22Rv1 (cell line): ENCODE measurements around the gene TUFT1.

Source experiments
- H3K27ac ChIP-seq: fragments of 450-650 bp; 2 replicates; pipeline ENCODE4 v1.5.1; 2017
- CTCF ChIP-seq: fragments of 450-650 bp; IDR thresholded peaks from 2 replicates; pipeline ENCODE4 v1.5.1; 2017; ENCODE audit warnings: mild to moderate bottlenecking
- ZFX ChIP-seq: fragments of 450-650 bp; IDR thresholded peaks from 2 replicates; pipeline ENCODE4 v1.6.1; 2017; ENCODE audit warnings: antibody characterized with exemption, borderline replicate concordance

The TUFT1 gene

GRCh38 chr1:151616505-151616849, 76.4 kb downstream of the TUFT1 start:
- no peak for TF ChIP-seq CTCF
- no peak for TF ChIP-seq ZFX
- peak overlapping the region; percentile 73 for H3K27ac ChIP-seq

GRCh38 chr1:151618003-151618402, 77.9 kb downstream of the TUFT1 start:
- H3K27ac ChIP-seq: no peak overlapping the region
- TF ChIP-seq ZFX (no peak), CTCF (no peak)

- no peak overlapping the region for H3K27ac ChIP-seq
- TF ChIP-seq CTCF (no peak), ZFX (no peak)
These were observed 78.4 kb downstream of the TUFT1 start for GRCh38 chr1:151618470-151618869.

- peak overlapping the region; percentile 47 for H3K27ac ChIP-seq
These were observed 78.9 kb downstream of the TUFT1 start for GRCh38 chr1:151618996-151619395.

- TF ChIP-seq CTCF: no peak
- TF ChIP-seq ZFX: no peak
- H3K27ac ChIP-seq: peak overlapping the region; percentile 47
These were observed 79.5 kb downstream of the TUFT1 start for GRCh38 chr1:151619489-151620093.

GRCh38 chr1:151620286-151620685, 80.2 kb downstream of the TUFT1 start:
- TF ChIP-seq CTCF (no peak), ZFX (no peak)
- peak overlapping the region; percentile 47 for H3K27ac ChIP-seq

GRCh38 chr1:151621351-151621750, 81.2 kb downstream of the TUFT1 start:
- TF ChIP-seq CTCF: no peak
- TF ChIP-seq ZFX: no peak

GRCh38 chr1:151624783-151625182, 84.7 kb downstream of the TUFT1 start:
- no peak for TF ChIP-seq CTCF
- TF ChIP-seq ZFX: no peak
- peak overlapping the region; percentile 81 for H3K27ac ChIP-seq

More at GRCh38 chr1:151621351-151621750, 81.2 kb downstream of the TUFT1 start:
- H3K27ac ChIP-seq: peak overlapping the region; percentile 47
